ENCODE results near the gene NPEPL1.

The NPEPL1 gene

GRCh38 chr20:58700121-58700821 is 7.7 kb downstream of the NPEPL1 start:
- no peak for DNase-seq (ENCODE audit: low read depth, low spot score)

GRCh38 chr20:58700823-58701222 is 8.2 kb downstream of the NPEPL1 start:
- DNase-seq (ENCODE audit: low read depth, low spot score): no peak

- no peak for DNase-seq (ENCODE audit: low read depth, low spot score)
These were observed 9.0 kb downstream of the NPEPL1 start for GRCh38 chr20:58701431-58702160.

GRCh38 chr20:58702161-58702510 is 9.5 kb downstream of the NPEPL1 start:
- no peak for DNase-seq (ENCODE audit: low read depth, low spot score)

- no peak for DNase-seq (ENCODE audit: low read depth, low spot score)
These were observed 10.5 kb downstream of the NPEPL1 start for GRCh38 chr20:58702859-58703648.

GRCh38 chr20:58703765-58704371 is 11.3 kb downstream of the NPEPL1 start:
- no peak for DNase-seq (ENCODE audit: low read depth, low spot score)

- no peak for DNase-seq (ENCODE audit: low read depth, low spot score)
These were observed 12.8 kb downstream of the NPEPL1 start for GRCh38 chr20:58705208-58705926.

- no peak for DNase-seq (ENCODE audit: low read depth, low spot score)
These were observed 13.7 kb downstream of the NPEPL1 start for GRCh38 chr20:58706150-58706892.

- no peak for DNase-seq (ENCODE audit: low read depth, low spot score)
These were observed 14.5 kb downstream of the NPEPL1 start for GRCh38 chr20:58706975-58707681.

- DNase-seq (ENCODE audit: low read depth, low spot score): no peak
These were observed 15.2 kb downstream of the NPEPL1 start for GRCh38 chr20:58707770-58708169.

GRCh38 chr20:58708246-58708931 is 15.8 kb downstream of the NPEPL1 start:
- DNase-seq (ENCODE audit: low read depth, low spot score): no peak

- no peak for DNase-seq (ENCODE audit: low read depth, low spot score)
These were observed 16.6 kb downstream of the NPEPL1 start for GRCh38 chr20:58709013-58709702.

GRCh38 chr20:58709703-58710039 is 17.1 kb downstream of the NPEPL1 start:
- no peak for DNase-seq (ENCODE audit: low read depth, low spot score)

GRCh38 chr20:58710481-58711265 is 18.1 kb downstream of the NPEPL1 start:
- no peak for DNase-seq (ENCODE audit: low read depth, low spot score)

- no peak for DNase-seq (ENCODE audit: low read depth, low spot score)
These were observed 18.9 kb downstream of the NPEPL1 start for GRCh38 chr20:58711266-58712051.

GRCh38 chr20:58712151-58712791 is 19.7 kb downstream of the NPEPL1 start:
- DNase-seq (ENCODE audit: low read depth, low spot score): no peak

Measured in activated CD4-positive, CD25-positive, alpha-beta regulatory T cell treated with anti-CD3 and anti-CD28 coated beads, Interleukin-2, amount 50 U/mL, for 16 hours (primary cell).